HEK293 (cell line): ENCODE results near the gene SMTNL1.

Experiments
- CTCF ChIA-PET: fragments of 350-600 bp; formaldehyde crosslinking; extraction: SDS; loops from one replicate; lab custom pipeline; 2021; ENCODE audit warnings: antibody characterized with exemption; lab: Yijun Ruan, JAX
- POLR2A ChIA-PET: fragments of 300-600 bp; formaldehyde crosslinking; extraction: SDS; loops from one replicate; lab custom pipeline; 2020; ENCODE audit warnings: antibody characterized with exemption, inconsistent platforms; lab: Yijun Ruan, JAX
- H3K27ac ChIP-seq: fragments of 200-500 bp; sonication (Bioruptor generic); 2 replicates; pipeline ENCODE4 v1.5.1; 2014; ENCODE audit warnings: low read depth, low read length, control low read depth, inconsistent platforms; ENCODE audit errors: extremely low read depth
- H3K36me3 ChIP-seq, 2 experiments: fragments of 200-500 bp in 1 of 2; sonication (Bioruptor generic) in 1 of 2; 1 replicate in 1 of 2; 2 replicates in 1 of 2; pipeline ENCODE4 v1.5.1; 2014 to 2017; ENCODE audit warnings: inconsistent platforms in 2 of 2, low read length in 2 of 2; ENCODE audit not compliant: control insufficient read depth in 2 of 2, insufficient read depth in 1 of 2
- H3K4me1 ChIP-seq: fragments of 200-500 bp; sonication (Bioruptor generic); 2 replicates; pipeline ENCODE4 v1.5.1; 2014; ENCODE audit warnings: mild to moderate bottlenecking, low read length, inconsistent platforms; ENCODE audit not compliant: control insufficient read depth, insufficient read depth
- H3K4me3 ChIP-seq: 2 replicates; pipeline ENCODE4 v1.5.1; 2011; ENCODE audit warnings: low read depth, mild to moderate bottlenecking, control low read depth, low read length, moderate library complexity
- H3K9me3 ChIP-seq: fragments of 200-500 bp; sonication (Bioruptor generic); 2 replicates; pipeline ENCODE4 v1.5.1; 2014; ENCODE audit warnings: low read depth, low read length, inconsistent platforms; ENCODE audit not compliant: control insufficient read depth, insufficient read depth
- GLI2 ChIP-seq: fragments of 450-650 bp; formaldehyde crosslinking; IDR thresholded peaks from 2 replicates; pipeline ENCODE4; 2017; ENCODE audit warnings: missing biosample characterization, missing genetic modification characterization, low read depth, borderline replicate concordance
- OVOL3 ChIP-seq: fragments of 450-650 bp; formaldehyde crosslinking; IDR thresholded peaks from 2 replicates; pipeline ENCODE4 v1.5.1; 2016; ENCODE audit warnings: missing biosample characterization, missing genetic modification characterization
- ZBTB20 ChIP-seq: fragments of 450-650 bp; formaldehyde crosslinking; IDR thresholded peaks from 2 replicates; pipeline ENCODE4 v1.5.1; 2016; ENCODE audit warnings: missing biosample characterization, missing genetic modification characterization
- ZBTB48 ChIP-seq: fragments of 450-650 bp; formaldehyde crosslinking; IDR thresholded peaks from 2 replicates; pipeline ENCODE4 v1.5.1; 2016; ENCODE audit warnings: missing biosample characterization, missing genetic modification characterization
- ZFHX2 ChIP-seq: fragments of 450-650 bp; formaldehyde crosslinking; conservative IDR thresholded peaks from 2 replicates; pipeline ENCODE4 v1.5.1; 2016; ENCODE audit warnings: missing biosample characterization, missing genetic modification characterization
- ZFP69B ChIP-seq: fragments of 450-650 bp; formaldehyde crosslinking; IDR thresholded peaks from 2 replicates; pipeline ENCODE4 v1.5.1; 2016; ENCODE audit warnings: missing biosample characterization, missing genetic modification characterization
- ZIC2 ChIP-seq: fragments of 450-650 bp; formaldehyde crosslinking; IDR thresholded peaks from 2 replicates; pipeline ENCODE4 v1.5.1; 2016; ENCODE audit warnings: missing biosample characterization, missing genetic modification characterization
- ZNF211 ChIP-seq: fragments of 450-650 bp; formaldehyde crosslinking; IDR thresholded peaks from 2 replicates; pipeline ENCODE4 v1.5.1; 2016; ENCODE audit warnings: low read depth, missing biosample characterization, missing genetic modification characterization
- ZNF223 ChIP-seq: fragments of 450-650 bp; formaldehyde crosslinking; IDR thresholded peaks from 2 replicates; pipeline ENCODE4 v1.5.1; 2016; ENCODE audit warnings: missing biosample characterization, missing genetic modification characterization
- ZNF239 ChIP-seq: fragments of 450-650 bp; formaldehyde crosslinking; IDR thresholded peaks from 2 replicates; pipeline ENCODE4 v1.5.1; 2016; ENCODE audit warnings: missing biosample characterization, missing genetic modification characterization
- ZNF521 ChIP-seq: fragments of 450-650 bp; formaldehyde crosslinking; IDR thresholded peaks from 2 replicates; pipeline ENCODE4 v1.5.1; 2017; ENCODE audit warnings: missing biosample characterization, mild to moderate bottlenecking, missing genetic modification characterization
- ZNF561 ChIP-seq: fragments of 450-650 bp; IDR thresholded peaks from 2 replicates; pipeline ENCODE4 v1.5.1; 2018; ENCODE audit warnings: missing biosample characterization, missing genetic modification characterization, borderline replicate concordance
- ZNF701 ChIP-seq: fragments of 450-650 bp; formaldehyde crosslinking; IDR thresholded peaks from 2 replicates; pipeline ENCODE4 v1.5.1; 2016; ENCODE audit warnings: missing biosample characterization, missing genetic modification characterization
- TF ChIP-seq, protein P1 (sequence below): fragments of 450-650 bp; formaldehyde crosslinking; IDR thresholded peaks from 2 replicates; pipeline ENCODE4 v1.5.1; 2016; ENCODE audit warnings: missing biosample characterization, missing genetic modification characterization
- TF ChIP-seq, protein P2 (sequence below): fragments of 450-650 bp; formaldehyde crosslinking; conservative IDR thresholded peaks from 2 replicates; pipeline ENCODE4 v1.5.1; 2016; ENCODE audit warnings: low read depth, missing biosample characterization, missing genetic modification characterization
- TF ChIP-seq, protein P3 (sequence below): fragments of 450-650 bp; formaldehyde crosslinking; IDR thresholded peaks from 2 replicates; pipeline ENCODE4 v1.5.1; 2016; ENCODE audit warnings: missing biosample characterization, missing genetic modification characterization, low read depth
- TF ChIP-seq, protein P4 (sequence below): fragments of 450-650 bp; formaldehyde crosslinking; conservative IDR thresholded peaks from 2 replicates; pipeline ENCODE4 v1.5.1; 2016; ENCODE audit warnings: low read depth, missing biosample characterization, missing genetic modification characterization
- TF ChIP-seq, protein P5 (sequence below): fragments of 450-650 bp; formaldehyde crosslinking; IDR thresholded peaks from 2 replicates; pipeline ENCODE4 v1.5.1; 2017; ENCODE audit warnings: missing biosample characterization, missing genetic modification characterization
- TF ChIP-seq, protein P6 (sequence below): fragments of 450-650 bp; formaldehyde crosslinking; IDR thresholded peaks from 2 replicates; pipeline ENCODE4 v1.5.0; 2017; ENCODE audit warnings: missing biosample characterization, missing genetic modification characterization, borderline replicate concordance

SMTNL1 gene

DNA sequence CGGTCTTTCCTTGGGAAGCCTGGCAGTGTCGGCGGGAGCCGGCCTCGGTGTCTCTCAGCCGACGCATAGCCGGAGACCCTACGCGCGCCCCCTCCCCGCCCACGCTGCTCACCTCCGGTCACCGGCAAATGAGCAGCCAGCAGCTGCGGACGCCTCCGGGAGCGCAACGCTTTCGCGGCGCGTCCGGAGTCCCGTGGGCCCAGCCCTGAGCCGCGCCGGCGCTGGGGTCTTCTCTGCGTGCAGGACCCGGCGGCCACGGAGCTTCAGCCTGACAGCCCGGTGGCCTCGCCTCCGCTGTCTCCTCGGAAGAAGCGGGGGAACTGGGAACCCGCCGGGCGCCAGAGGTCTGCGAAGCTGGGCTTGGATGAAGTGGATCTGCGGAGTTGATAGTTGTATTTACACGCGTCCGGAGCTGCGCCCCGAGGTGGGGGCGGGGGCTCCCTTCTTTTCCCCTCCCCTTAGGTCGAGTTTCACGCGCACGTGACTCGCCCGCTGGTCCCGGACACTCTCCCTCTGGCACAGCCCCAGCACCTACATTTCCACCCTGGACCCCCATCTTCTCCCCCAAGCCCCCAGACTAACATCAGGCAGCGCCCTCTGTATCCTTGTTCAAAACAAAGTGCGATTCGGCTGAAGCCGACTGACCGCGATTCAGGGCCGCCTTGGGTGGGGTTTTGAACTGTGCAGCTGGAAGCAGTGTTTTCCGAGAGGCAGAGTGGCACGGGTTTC lies 21.9 kb upstream of the SMTNL1 start, which contains the start of gene SLC43A1 (continued):
- TF ChIP-seq ZNF223 (tag by site-specific recombination) (no peak), ZNF211 (tag by site-specific recombination) (no peak), ZBTB48 (no peak), ZBTB20 (tag by site-specific recombination) (peak; percentile 18; the same call in 1 of the 2 replicates), ZNF701 (tag by site-specific recombination) (no peak), ZFHX2 (peak; percentile 82), ZNF521 (tag by site-specific recombination) (no peak)
- TF ChIP-seq, protein P1, sequence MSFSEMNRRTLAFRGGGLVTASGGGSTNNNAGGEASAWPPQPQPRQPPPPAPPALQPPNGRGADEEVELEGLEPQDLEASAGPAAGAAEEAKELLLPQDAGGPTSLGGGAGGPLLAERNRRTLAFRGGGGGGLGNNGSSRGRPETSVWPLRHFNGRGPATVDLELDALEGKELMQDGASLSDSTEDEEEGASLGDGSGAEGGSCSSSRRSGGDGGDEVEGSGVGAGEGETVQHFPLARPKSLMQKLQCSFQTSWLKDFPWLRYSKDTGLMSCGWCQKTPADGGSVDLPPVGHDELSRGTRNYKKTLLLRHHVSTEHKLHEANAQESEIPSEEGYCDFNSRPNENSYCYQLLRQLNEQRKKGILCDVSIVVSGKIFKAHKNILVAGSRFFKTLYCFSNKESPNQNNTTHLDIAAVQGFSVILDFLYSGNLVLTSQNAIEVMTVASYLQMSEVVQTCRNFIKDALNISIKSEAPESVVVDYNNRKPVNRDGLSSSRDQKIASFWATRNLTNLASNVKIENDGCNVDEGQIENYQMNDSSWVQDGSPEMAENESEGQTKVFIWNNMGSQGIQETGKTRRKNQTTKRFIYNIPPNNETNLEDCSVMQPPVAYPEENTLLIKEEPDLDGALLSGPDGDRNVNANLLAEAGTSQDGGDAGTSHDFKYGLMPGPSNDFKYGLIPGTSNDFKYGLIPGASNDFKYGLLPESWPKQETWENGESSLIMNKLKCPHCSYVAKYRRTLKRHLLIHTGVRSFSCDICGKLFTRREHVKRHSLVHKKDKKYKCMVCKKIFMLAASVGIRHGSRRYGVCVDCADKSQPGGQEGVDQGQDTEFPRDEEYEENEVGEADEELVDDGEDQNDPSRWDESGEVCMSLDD (tag by site-specific recombination), result peak; percentile 56; the same call in 1 of the 2 replicates
- TF ChIP-seq, protein P2, sequence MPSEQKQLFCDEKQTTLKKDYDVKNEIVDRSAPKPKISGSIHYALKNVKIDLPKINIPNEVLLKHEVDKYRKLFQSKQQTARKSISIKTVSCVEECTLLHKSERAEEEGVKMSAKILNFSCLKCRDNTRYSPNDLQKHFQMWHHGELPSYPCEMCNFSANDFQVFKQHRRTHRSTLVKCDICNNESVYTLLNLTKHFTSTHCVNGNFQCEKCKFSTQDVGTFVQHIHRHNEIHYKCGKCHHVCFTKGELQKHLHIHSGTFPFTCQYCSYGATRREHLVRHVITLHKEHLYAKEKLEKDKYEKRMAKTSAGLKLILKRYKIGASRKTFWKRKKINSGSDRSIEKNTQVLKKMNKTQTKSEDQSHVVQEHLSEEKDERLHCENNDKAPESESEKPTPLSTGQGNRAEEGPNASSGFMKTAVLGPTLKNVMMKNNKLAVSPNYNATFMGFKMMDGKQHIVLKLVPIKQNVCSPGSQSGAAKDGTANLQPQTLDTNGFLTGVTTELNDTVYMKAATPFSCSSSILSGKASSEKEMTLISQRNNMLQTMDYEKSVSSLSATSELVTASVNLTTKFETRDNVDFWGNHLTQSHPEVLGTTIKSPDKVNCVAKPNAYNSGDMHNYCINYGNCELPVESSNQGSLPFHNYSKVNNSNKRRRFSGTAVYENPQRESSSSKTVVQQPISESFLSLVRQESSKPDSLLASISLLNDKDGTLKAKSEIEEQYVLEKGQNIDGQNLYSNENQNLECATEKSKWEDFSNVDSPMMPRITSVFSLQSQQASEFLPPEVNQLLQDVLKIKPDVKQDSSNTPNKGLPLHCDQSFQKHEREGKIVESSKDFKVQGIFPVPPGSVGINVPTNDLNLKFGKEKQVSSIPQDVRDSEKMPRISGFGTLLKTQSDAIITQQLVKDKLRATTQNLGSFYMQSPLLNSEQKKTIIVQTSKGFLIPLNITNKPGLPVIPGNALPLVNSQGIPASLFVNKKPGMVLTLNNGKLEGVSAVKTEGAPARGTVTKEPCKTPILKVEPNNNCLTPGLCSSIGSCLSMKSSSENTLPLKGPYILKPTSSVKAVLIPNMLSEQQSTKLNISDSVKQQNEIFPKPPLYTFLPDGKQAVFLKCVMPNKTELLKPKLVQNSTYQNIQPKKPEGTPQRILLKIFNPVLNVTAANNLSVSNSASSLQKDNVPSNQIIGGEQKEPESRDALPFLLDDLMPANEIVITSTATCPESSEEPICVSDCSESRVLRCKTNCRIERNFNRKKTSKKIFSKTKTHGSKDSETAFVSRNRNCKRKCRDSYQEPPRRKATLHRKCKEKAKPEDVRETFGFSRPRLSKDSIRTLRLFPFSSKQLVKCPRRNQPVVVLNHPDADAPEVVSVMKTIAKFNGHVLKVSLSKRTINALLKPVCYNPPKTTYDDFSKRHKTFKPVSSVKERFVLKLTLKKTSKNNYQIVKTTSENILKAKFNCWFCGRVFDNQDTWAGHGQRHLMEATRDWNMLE (tag by site-specific recombination), result no peak
- TF ChIP-seq, protein P3, sequence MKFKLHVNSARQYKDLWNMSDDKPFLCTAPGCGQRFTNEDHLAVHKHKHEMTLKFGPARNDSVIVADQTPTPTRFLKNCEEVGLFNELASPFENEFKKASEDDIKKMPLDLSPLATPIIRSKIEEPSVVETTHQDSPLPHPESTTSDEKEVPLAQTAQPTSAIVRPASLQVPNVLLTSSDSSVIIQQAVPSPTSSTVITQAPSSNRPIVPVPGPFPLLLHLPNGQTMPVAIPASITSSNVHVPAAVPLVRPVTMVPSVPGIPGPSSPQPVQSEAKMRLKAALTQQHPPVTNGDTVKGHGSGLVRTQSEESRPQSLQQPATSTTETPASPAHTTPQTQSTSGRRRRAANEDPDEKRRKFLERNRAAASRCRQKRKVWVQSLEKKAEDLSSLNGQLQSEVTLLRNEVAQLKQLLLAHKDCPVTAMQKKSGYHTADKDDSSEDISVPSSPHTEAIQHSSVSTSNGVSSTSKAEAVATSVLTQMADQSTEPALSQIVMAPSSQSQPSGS (tag by site-specific recombination), result no peak

DNA sequence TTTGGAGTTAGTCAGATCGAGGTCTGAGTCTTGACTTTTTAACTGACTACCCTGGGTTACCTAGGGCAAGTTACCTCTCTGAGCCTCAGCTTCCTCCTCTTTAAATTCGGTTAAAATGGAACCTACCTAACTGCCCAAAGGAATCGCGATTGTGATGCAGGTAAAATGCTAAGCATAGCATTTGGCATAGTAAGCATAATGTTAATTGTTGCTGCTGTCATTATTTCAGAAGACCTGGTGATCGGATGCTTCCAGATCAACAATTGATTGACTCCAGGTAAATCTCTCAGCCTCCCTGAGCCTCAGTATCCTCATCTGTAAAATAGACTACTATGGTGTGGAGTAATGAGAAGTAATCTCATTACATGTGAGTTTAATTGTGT lies 21.3 kb upstream of the SMTNL1 start:
- Histone ChIP-seq H3K4me3 (peak overlapping the region; percentile 59), H3K36me3 (no peaks in the 10 kb centered on the region), H3K4me1 (no peaks in the 10 kb centered on the region), H3K27ac (no peak overlapping the region), H3K9me3 (no peaks in the 10 kb centered on the region)
- POLR2A ChIA-PET, result interaction anchor here (0.7 to 2.7 kb wide), 5 partner anchors 8 to 124 kb away, joined by 3 to 15 read pairs (median 4); no protein-coding TSS in a partner anchor
- CTCF ChIA-PET, result interaction anchor here (0.6 to 6.7 kb wide), 9 partner anchors 11 to 262 kb away, joined by 3 to 71 read pairs (median 5); no protein-coding TSS in a partner anchor
- TF ChIP-seq, protein P4, sequence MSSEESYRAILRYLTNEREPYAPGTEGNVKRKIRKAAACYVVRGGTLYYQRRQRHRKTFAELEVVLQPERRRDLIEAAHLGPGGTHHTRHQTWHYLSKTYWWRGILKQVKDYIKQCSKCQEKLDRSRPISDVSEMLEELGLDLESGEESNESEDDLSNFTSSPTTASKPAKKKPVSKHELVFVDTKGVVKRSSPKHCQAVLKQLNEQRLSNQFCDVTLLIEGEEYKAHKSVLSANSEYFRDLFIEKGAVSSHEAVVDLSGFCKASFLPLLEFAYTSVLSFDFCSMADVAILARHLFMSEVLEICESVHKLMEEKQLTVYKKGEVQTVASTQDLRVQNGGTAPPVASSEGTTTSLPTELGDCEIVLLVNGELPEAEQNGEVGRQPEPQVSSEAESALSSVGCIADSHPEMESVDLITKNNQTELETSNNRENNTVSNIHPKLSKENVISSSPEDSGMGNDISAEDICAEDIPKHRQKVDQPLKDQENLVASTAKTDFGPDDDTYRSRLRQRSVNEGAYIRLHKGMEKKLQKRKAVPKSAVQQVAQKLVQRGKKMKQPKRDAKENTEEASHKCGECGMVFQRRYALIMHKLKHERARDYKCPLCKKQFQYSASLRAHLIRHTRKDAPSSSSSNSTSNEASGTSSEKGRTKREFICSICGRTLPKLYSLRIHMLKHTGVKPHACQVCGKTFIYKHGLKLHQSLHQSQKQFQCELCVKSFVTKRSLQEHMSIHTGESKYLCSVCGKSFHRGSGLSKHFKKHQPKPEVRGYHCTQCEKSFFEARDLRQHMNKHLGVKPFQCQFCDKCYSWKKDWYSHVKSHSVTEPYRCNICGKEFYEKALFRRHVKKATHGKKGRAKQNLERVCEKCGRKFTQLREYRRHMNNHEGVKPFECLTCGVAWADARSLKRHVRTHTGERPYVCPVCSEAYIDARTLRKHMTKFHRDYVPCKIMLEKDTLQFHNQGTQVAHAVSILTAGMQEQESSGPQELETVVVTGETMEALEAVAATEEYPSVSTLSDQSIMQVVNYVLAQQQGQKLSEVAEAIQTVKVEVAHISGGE (tag by site-specific recombination), result no peak
- TF ChIP-seq, protein P5, sequence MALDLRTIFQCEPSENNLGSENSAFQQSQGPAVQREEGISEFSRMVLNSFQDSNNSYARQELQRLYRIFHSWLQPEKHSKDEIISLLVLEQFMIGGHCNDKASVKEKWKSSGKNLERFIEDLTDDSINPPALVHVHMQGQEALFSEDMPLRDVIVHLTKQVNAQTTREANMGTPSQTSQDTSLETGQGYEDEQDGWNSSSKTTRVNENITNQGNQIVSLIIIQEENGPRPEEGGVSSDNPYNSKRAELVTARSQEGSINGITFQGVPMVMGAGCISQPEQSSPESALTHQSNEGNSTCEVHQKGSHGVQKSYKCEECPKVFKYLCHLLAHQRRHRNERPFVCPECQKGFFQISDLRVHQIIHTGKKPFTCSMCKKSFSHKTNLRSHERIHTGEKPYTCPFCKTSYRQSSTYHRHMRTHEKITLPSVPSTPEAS (tag by site-specific recombination), result no peak
- TF ChIP-seq ZFHX2 (no peak), ZFP69B (tag by site-specific recombination) (no peak), OVOL3 (tag by site-specific recombination) (no peak), ZIC2 (no peak), ZNF561 (tag by site-specific recombination) (no peak), GLI2 (no peak), ZNF239 (no peak)
- TF ChIP-seq, protein P6, sequence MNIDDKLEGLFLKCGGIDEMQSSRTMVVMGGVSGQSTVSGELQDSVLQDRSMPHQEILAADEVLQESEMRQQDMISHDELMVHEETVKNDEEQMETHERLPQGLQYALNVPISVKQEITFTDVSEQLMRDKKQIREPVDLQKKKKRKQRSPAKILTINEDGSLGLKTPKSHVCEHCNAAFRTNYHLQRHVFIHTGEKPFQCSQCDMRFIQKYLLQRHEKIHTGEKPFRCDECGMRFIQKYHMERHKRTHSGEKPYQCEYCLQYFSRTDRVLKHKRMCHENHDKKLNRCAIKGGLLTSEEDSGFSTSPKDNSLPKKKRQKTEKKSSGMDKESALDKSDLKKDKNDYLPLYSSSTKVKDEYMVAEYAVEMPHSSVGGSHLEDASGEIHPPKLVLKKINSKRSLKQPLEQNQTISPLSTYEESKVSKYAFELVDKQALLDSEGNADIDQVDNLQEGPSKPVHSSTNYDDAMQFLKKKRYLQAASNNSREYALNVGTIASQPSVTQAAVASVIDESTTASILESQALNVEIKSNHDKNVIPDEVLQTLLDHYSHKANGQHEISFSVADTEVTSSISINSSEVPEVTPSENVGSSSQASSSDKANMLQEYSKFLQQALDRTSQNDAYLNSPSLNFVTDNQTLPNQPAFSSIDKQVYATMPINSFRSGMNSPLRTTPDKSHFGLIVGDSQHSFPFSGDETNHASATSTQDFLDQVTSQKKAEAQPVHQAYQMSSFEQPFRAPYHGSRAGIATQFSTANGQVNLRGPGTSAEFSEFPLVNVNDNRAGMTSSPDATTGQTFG, result no peak
